GM19324 (cell line): Measurements from ENCODE around the gene NDUFS8.

ENCODE experiments used
- ATAC-seq: cut with Tn5 transposase; IDR thresholded peaks from one replicate; pipeline ENCODE4 v1.9.1; 2021; ENCODE audit warnings: mild to moderate bottlenecking, moderate library complexity; ENCODE audit not compliant: unreplicated experiment, low FRiP score

Gene NDUFS8

DNA sequence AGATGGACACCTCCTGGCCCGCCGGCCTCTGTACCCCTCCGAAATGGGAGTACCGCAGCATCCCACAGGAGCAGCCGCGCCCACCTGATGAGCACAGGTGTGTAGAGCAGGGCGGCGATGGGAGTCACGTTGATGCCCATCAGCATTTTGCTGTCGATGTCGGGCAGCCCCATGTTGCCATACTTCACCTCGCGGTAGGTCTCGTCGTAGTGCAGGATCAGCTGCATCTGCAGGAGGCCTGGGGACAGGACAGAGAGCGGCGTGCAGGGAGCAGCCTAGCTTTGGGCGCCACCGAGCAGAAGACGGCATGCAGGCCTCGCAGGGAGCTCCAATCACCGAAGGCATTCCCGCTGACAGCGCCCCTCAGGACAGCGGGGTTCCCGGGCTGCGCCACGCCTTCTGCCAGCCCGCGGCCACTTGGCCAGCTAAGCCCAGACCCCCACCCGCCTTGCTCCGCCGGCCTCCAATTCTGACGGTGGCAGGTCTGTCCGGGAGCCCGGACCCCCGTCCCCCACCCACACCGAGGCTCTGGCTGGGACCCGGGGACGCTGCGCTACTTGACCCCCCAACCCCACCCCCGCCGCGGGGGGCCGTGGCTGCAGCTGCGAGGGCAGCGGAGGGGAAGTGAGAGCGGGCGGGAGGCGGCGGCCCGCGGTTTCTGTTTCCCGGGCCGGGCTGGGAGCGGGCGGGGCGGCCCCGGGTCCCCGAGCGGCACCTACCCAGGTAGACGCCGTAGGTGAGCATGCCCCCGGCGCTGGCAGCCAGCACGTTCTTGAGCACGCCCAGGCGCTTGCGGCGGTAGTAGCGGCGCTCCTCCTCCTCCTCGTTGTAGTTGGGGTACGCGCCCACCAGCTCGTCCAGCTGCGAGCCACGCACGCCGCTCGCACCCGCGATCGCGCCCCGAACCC, 27.3 kb upstream of the NDUFS8 start:
- ATAC-seq = peak; percentile 52

DNA sequence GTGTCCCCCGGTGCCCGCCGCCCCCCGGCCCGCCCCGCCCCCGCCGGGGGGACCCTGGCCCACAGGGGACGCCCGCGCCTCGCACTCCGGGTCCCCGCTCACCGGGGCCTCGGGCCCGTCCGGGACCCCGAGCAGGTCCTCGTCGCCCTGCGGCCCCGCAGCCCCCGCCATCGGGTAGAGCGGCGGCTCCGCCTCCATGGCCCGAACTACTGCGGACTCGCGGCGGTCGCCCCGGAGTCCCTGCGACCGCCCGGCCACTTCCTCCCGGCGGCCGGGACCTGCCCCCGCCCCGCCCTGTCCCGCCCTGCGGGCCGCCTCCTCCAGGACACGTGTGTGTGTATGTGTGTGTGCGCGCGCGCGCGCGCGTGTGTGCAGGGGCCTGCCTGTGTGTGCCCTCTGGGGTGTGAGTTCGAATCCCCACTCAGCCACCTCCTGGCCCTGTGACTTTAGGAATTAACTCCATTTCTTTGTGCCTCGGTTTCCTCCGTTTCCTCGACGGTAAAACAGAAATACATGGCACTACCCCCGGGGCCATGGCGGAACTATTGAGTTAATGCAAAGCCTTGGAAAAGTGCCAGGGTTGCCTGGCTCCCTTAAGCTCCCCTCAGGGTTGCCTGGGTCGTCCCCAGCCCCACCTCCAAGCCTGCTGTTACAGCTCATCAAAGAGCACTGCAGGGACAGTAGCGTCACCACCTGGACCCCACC, 26.5 kb upstream of the NDUFS8 start, which contains the start of gene UNC93B1:
TSS of gene UNC93B1 (minus strand) at position 252 of the 705 bp plus-strand sequence. CDS start at position 198, 54 bp downstream.
- peak; percentile 65 for ATAC-seq

DNA sequence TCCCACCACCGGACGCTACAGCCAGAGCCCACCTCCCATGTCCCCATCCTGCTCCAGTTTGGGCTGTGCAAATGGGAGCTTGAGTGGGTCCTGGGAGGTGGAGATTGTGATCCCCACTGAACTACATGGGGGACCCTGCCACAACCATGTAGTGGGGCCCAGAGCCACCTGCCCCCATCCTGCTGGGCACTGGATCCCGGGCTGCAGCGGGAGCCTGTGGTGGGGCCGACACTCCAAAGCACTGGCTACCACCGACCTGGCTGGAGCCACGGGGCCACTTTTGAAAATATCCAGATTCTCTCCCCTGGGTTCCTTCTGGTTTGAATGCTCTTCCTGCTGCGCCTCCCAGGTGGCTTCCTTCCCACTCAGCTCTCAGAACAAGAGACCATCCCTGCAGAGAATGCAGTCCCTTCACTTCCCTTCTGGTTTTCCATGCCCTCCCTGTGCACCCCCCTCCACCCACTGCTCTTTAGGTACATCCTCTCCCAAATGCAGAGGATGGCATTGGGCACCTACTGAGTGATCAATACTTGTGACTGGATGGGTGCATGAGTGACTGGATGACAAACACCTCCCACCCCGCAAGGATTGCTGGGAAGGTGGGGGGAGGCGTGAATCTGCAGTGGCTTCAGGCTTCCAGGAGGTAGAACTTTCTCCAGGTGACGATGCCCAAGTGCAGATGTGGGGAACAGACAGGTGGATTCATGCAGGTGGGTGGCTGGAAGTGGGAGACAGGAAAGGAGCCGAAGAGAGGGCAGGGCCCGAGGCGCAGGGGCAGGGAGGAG, 25.7 kb upstream of the NDUFS8 start:
- no peak for ATAC-seq

DNA sequence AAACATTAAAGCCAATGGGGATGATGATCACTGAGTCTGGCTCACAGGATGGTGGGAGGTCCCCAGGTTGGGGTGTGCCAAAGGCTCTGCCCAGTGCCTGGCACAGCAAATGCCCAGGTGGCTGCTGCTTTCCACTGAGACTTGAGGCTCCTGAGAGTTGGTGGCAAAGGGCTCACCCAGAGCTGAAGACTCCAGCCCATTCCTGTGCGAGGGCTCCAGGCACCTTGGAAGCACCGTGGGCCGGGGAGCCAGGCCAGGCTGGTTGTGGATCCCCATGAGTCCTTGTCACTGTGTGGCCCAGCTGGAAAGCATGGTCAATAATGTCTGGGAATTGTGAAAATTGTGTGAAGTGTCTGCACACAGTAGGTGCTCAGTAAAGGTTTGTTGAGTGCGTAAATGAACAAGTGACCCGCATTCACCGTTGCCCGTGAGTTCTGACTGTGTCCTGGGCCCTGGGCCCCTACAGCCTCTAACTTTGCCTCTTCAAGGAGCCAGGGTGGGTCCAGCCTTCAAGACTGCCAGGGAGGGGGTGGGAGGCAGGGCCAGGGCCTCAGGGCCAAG, 23.8 kb upstream of the NDUFS8 start:
- ATAC-seq = no peak

DNA sequence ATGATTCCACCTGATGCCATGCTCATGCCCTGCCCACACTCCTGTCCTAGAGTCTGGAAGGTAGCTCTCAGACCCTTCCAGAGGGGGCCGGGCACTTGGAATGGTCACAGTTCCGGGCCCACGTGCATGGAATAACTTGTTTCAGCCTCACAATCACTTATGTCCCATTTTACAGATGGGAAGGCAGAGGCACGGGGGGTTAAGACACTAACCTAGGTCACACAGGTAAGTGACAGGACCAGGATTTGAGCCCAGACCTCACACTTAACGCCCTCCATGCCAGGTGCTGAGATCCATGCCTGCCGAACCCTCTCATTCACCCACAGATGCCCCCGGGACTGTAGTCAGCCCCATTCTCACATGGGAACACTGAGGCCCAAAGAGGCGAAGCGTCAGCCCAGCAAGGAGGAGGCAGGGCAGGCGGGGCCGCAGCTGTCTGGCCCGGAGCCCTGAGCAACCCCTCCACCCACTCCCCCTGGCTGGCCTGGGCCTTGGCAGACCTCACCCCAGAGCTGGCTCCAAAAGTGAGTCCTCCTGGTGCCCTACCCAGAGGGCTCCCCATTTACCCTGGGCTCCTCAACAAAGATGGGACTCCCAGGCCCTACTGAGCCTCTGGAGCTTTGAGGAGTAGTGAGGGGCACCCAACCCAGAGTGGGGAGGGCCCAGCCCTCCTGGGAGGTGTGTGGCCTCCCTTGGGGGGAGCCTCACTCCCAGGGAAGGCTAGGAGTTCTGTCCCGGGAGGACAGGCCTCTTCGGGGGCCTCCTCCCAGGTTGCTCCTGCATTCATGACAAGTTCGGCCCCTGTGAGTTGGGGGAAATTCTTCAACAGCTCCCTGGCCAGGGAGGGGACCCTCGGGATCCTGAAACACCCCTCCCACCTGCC, 22.7 kb upstream of the NDUFS8 start:
- no peak for ATAC-seq

DNA sequence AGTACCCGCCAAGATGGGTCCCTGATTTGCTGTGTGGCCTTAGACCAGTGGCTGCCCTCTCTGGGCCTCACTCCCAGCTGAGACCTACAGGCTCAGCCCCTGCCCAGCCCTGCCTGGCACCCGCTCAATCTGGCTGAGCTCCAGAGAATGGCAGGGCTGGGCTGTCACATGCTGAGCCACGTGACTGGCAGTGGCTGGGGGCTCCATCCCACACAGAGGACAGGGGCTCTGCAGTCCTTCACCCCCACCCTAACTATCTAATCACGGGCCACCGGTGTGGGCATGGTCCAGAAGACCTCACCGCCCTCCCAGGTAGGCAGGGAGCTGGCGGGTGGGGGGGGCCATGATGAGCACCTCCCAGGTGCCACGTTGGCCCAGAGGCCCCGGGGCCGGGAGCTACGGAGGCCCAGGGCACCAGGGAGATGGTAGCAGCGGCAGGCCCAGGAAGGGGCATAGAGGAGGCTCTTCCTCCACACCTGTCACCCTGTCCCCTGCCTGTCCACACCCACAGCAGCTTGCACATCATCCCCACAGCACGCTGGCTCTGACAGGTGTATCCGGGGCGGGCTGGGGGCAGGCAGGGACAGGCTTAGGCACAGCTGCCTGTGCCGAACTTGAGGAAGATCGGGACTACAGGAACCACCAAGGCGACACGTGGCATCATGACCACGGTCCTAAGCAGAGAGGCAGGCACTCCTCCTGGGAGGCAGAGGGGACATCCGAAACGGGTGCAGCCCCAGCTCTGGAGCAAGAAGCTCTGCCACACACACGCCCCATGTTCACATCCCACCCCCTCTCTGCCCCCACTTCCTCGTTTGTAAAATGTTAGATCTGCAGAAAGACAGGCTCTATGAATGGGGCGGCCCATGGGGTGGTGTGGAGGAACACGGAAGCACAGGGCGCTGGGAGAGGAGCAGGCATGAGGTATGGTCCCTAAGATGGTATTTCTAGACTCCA, 21.8 kb upstream of the NDUFS8 start:
- no peak for ATAC-seq

DNA sequence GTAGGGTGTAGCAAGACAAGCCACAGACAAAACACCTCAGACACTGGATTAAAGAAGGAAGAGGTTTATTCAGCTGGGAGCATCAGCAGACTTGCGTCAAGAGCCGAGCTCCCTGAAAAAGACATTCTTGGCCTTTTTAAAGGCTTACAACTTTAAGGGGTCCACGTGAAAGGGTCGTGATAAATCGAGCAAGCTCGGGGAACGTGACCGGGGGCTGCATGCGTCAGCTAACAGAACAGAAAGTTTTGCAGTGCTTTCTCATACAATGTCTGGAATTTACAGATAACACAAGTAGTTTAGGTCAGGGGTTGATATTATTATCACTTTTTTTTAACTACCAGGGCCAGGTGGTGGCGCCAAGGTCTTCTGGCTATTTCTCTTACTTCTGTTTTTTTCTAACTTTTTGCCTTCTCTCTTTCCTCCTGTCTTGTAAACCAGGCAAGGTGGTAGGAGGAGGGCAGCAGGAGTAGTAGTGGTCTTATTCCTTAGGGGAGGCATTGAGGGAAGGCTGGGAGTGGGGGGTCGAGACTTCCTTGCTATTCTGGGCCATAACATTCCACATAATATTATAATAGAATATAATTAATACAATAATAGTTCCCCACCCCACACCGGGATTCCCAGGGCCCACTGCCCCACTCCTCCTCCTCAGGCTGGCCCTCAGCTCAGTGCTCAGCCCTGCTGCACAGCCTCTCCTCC, 20.9 kb upstream of the NDUFS8 start:
- ATAC-seq = no peak

DNA sequence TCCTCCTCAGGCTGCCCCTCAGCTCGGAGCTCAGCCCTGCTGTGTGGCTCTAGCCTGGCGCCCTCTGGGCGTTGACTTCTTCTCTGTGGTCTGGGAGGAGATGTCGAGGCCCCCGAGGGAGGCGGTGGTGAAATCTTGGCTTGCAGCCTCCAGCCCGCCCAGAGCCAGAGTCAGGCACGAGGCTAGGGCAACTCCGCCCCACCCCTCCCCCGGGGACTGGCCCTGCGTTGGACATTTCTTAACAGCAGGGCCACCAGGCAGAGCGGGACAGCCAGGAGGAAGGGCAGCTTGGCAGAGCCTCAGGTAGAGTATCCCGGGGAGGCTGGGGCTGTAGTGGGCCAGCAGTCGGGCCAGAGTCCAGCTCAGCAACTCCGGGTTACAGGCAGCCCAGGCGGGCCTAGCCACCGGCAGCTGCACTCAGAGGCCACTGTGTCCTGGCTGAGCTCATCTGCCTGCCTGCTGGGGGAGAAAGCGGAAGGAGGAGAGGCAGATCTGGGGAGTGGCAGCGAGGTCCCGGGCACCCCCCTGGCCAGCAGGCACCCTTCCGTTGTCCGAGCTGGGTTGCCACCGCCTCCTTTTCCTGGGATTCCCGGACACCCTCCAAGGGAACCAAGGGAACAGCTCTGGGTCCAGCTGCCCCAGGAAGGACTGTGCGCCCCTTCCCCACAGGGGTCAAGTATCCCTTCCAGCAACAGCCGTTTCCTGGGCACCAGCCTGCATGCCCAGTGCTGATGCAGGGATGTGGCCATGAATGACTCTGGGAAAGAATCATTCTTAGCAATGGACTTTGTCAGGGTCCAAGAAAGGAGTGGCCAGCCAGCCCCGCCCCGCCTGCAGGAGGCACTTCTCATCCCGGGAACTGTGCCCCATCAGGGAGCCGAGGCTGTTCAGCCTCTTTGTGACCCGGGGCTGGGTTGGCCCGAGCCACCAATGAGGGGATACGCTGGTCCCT, 20.1 kb upstream of the NDUFS8 start, which contains the start of gene ALDH3B1:
TSS of gene ALDH3B1 (plus strand) at position 238 of the 952 bp plus-strand sequence. CDS start 4,971 bp downstream, outside the sequence.
- no peak for ATAC-seq

DNA sequence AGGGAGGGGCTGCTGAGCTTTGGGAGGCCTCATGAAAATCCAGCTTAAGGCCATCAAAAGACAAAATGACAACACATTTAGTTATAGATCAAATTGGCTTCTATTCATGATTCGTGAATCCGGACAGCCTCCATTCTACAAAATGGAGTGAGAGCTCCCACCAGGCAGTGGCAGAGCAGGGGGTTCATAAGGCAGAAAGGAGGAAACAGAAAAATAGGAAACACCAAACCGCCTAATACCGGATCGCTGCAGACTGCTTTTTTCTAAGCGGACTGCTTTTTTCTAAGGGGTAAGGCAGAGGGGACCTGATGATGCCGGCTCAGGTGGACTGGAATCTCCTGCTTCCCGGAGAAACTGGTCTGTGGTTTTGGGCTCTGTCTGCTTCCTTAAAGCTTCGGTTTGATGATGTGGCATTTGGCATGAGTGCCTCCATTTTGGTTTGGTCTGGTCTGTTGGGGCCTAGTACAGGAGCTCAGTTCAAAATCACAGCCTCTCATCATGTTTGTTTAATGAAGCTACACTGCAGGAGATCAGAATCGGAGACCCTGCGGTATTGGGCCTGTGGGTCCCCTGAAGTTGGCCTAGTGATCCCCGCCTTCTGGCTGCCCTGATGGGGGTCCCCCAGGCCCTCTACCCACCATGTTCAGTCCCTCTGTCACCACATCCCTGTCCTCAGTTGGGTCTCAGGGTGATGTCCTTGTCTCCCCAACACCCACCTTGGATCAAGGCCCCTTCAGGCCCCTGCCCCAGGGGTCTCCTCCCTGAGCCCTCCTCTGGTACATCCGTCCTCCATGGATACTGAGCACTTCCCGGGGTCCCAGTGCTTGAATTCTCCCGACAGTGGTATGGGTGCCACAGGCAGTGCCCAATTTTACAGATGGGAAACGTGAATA, 19.2 kb upstream of the NDUFS8 start:
- ATAC-seq = no peak

DNA sequence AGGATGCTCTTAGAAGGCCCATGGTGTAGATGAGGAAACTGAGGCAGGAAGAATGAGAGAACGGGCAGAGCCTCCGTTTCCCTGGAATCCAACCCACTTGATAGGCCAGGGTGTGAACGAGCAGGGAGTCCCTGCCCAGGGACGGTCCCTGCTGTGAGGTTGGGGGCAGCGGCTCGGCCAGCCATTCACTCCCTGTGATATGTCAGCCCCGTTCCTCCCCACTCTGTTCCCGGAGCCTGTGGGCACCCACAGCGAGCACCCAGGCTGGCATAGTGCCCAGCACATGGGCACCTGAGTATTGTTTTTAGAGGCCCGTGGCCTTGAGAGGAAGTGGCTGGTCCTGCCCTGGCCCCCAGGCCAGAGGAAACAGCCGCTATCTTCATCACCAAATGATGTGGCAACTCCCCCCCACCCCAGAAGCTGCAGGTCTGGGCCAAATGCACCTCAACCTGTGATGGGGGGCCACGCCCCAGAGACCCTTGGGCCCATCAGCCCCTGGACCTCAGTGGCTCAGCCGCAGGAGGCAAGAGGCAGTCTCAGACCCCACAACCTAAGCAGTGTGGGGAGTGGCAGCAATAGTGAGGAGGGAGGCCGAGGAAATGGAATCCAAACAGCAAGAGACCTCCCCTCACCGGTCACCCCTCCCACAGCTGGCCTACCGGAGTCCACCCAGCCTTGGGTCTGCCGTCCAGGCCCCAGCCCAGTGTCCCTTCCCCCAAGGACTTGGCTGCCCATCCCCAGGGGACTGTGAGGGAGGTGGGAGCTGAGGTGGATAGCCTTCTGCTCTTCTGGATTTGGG, 18.2 kb upstream of the NDUFS8 start:
- ATAC-seq = no peak

DNA sequence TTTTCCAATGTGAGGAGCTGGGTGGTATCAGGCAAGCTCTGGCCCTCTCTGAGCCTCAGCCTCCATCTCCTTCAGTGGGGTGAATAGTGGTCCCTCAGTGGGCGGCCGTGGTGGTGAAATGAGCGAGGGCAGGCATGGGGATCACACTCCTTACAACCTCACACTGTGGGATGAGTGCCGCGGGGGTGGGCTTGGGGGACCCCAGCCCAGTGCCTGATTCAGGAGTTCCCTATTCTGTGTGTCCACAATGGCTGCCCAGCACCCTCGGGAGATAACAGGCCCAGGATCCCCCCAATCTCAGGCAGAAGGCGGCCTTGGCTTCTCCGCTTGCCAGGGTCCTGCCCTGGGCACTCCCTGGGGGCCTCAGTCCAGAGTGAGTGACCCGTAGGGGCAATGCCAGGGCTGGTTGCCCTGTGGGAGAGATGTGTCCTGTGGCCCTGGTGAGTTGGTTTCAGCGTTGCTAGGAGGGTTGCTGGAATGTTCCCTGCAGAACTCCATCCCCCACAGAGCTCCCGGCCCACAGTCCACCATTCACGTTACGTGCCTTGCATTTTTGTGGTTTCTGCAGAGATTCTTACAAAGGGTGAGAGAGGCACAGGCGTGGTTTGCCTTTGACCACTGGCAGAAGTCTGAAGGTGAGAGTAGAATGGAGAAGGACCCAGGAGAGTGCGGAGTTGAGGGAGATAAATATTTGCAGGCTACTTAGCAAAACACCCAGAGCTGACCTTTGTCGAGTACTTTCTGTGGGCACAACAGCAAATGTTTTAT, 17.5 kb upstream of the NDUFS8 start:
- ATAC-seq = no peak

DNA sequence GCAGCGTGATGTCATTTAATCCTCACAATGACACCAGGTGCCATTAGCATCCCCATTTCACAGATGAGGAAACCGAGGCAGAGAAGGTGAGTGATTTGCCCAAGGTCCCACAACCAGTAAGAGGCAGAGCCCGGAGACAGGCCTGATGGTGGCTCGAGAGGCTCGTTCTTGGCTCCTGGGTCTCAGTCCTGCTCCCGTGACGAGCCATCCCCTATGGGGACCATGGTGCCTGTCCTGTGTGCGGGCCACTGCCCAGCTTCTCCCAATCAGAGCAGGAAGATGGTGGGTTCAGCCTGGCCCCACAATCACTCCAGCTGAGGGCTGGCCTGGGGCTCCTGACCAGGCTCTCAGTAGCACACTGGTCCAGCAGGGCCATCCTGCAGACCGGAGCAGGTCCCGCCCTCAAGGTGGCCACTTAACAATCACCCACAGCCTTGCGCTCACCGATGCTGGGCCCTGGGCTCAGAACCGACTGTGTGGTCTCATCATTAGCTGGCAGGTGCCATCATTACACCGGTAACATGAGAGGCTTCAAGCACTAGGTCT, 16.8 kb upstream of the NDUFS8 start:
- no peak for ATAC-seq

DNA sequence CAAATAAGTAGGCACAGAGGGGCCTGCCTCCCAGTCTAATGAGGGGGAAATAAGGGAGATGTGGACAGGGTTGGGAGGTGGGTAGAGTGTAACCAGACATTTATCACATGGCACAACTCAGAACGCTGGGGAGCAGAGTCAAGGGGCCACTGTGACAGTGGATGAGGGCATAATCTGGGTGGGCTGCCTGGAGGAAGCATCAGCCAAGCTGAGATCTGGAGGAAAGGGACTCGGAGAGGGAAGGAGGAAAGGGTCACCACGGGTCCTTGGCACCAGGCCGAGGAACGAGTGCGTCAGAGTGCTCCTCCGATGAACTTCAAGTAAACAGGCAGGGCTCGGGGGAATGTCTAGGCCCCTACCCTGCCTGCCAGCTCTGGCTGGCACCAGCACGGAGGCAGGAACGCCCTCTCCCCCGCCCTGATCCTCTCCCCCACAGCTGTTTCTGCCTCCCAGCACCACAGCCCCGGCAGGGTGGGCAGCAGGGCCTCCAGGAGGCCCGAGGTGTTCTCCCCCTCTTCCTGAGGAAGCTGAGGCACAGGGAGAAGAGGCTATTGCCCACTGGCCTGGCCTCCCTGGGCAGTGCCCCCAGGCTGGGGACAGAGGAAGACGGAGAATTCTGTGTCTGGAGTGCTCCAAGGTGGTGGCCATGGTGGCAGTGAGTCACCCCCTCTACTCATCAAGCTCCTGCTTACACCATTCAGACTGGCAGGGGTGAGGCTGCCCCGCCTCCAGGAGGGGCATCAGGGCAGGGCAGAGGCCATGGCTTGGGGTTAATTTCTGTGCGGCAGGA, 16.1 kb upstream of the NDUFS8 start:
- ATAC-seq = no peak
